Glomerular visceral epithelial cell (primary cell): ENCODE data around the gene MYO5A.
"Not testable (repeated sequence)": the region's sequence is repeated elsewhere in the genome, so short reads cannot be mapped to it uniquely, and the experiment has no call there.

Experiments used
- DNase-seq: peaks from one replicate; pipeline ENCODE4 v3.0.0-alpha.2; 2016; ENCODE audit errors: extremely low spot score

The MYO5A gene

DNA sequence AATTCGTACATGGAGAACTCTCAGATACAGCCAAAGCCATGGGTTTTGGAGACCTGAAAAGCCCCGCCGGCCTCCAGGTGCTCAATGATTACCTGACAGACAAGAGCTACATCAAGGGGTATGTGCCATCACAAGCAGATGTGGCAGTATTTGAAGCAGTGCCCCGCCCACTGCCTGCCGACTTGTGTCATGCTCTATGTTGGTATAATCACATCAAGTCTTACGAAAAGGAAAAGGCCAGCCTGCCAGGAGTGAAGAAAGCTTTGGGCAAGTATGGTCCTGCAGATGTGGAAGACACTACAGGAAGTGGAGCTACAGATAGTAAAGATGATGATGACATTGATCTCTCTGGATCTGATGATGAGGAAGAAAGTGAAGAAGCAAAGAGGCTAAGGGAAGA is 23.5 kb downstream of the MYO5A start:
- no peak for DNase-seq

DNA sequence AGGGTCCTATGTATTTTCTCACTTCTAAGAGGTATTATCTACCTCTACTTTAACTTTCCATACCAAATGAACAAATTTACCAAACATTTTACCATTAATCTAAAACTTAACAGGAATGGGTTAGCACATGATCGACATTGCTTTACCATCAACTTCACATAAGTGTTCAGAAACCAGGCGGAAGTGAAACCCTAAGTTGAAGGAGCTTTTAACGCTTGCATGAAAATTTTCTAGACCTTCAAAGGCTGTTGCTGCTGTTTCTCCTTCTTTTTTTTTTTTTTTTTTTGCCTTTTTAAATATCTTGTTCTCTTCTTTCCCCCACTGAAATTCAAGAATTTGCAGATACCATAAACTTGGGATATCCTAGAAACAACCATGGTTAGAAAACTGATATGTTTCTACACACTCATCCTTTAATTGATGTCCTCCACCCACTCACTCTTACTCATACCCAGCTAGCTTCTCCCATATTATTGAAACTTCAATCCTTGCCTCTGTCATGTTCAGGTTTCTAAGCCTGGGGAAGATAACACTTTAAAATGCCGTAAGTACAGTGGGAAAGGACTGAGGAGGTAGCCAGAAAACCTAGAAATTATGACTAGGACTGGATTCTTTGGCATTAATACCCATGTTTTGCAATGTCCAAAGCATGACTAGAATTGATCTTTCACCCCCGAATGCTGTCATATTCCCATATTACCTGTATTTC is 24.7 kb downstream of the MYO5A start:
- DNase-seq, result no peak

DNA sequence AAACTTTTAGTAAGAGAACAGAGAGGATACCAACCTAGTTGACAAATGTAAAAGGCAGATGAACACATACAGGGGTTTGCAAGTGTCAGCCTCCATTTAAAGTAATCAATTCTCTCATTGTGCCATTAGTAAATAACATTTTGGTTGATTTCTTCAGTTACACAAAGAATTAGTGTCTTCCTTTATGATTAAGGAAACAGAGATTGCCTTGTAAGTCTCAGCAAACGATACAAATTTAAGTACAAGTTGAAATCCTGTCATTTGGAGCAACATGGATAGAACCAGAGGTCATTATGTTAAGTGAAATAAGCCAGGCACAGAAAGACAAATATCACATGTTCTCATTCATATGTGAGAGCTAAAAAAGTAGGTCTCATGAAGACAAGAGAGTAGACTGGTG is 26.1 kb downstream of the MYO5A start:
- no peak for DNase-seq

DNA sequence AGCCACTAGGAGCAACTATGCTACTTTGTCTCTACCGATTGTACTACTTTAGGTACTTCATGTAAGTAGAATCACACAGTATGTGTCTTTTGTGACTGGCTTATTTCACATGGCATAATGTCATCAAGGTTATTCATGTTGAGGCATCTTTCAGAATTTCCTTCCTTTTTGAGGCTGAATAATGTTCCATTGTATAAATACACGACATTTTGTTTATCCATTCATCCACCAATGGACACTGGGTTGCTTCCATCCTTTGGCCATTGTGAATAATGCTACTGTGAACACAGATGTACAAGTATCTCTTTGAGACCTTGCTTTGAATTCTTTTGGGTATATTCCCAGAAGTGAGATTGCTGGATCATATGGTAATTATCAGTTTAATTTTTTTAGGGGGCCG is 29.2 kb downstream of the MYO5A start:
- no peak for DNase-seq

DNA sequence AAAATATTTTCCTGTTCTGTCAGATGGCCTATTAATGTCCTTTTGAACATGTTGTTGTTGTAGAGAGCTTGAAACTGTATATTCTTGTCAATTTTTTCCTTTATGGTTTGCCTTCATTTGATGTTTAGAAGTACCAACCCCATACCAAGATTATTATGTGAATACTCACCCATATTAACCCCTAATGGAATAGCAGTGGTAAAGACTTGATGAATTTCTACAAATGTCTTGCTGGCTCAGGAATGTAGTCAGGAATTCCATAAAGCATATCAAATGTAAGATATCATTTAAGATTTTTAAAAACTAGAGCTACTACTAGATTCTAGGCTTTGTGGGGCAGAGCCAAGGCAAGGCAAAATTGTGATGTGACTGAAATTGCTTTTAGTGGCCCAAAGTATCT is 30.0 kb downstream of the MYO5A start:
- no peak for DNase-seq

DNA sequence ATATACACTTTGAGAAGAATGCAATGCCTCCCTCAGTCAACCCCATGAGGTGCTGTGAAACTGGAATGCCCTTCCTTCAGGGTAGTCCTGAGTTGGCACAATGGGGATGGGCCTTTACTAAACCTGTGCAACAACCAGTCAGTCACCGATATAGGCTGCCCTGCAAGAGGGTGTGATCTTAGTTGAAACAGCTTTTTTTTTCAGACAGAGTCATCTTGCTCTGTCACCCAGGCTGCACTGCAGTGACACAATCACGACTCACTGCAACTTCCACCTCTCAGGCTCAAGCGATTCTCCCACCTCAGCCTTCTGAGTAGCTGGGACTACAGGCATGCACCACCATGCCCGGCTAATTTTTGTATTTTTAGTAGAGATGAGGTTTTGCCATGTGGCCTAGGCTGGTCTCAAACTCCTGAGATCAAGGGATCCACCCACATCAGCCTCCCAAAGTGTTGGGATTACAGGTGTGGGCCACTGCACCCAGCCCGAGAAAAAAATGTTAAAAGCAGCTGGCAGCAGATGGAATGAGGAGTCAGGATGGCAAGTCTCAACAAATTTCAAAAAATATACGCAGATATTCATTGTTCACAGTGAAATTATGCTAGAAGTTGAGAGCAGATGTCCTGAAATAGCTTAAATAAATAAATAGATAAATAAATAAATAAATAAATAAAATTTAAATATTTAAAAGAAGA is 31.8 kb downstream of the MYO5A start:
- DNase-seq, result peak; percentile 62

DNA sequence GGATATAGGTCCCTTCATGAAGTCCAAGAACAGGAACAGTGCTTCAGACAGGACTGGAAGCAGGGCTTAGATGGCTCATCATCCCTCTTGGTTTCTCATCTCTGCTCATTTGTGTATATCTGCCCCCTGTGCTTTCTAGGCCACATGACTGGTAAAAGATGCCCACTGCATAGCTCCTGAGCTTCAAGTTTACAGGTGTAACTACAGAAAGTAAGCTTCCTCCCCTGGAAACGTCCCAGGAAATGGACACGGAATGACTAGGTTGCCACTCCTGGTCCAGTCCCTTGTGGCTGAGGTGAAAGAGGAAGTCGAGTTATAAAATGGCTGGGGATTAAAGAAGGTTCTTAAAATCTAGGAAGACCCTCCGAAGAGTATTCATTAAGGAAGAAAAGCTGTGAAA is 32.5 kb downstream of the MYO5A start:
- DNase-seq, result no peak

DNA sequence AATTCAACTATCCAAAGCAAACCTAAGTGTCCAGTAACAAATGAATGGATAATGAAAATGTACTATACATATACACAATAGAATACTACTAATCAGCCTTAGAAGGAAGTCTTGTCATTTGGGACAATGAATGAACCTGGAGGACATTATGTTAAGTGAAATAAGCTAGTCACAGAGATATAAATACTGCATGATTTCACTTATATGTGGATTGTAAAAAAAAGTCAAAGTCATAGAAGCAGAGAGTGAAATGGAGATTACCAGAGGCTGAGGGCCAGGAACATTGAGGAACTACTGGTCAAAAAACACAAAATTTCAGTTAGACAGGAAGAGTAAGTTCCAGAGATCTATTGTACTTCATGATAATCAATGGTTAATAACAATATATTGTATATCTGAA is 33.6 kb downstream of the MYO5A start:
- no peak for DNase-seq

DNA sequence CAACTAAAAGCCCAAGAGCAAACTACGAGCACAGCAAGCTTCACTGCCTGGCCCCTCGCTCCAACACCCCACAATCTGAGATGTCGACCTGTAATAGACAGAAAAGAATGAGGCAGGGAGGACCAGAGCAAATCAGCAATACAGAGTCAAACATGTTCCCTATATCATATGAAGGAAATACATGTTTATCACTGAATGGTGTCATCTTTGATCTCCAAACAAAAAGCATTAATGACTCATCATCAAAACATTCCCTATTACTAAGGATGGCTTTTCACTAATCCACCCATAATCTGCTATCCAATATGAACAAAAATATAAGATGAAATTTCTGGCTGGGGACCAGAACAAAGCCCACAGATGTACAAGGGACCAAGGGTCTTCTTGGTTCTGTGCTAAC is 34.7 kb downstream of the MYO5A start:
- DNase-seq, result no peak

DNA sequence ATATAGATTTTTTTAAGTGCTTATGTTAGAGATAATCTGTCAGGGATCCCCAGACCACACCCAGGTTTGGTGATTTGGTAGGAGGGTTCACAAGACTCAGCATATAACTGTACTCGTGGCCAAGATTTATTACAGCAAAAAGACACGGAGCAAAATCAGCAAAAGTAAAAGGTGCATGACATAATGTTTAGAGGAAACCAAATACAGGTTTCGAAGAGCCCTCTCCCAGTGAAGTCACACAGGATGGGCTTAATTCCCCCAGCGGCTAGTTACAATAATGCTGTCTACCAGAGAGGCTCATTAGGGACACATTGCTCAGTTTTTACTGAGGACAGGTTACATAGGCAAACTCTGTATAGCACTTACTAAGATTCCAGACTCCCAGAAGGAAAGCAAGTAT is 36.5 kb downstream of the MYO5A start:
- no peak for DNase-seq

DNA sequence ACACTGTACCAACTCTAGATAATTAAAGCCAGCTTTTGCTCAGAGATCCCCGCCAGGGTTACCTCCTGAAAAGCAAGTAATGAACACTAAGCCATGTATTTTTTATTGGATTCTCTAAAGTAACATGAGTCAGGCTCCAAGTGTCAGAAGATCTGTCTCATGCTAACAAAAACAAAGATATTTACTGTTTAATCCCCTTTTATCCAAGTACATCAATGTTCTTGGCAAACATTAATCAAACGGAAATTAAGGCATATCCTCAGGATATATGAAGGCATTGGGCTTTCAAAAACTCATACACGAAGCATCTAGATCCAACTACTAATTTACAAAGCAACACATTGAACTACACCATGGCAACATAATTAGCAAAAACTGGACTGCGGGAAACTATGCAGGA is 37.2 kb downstream of the MYO5A start:
- DNase-seq, result no peak

DNA sequence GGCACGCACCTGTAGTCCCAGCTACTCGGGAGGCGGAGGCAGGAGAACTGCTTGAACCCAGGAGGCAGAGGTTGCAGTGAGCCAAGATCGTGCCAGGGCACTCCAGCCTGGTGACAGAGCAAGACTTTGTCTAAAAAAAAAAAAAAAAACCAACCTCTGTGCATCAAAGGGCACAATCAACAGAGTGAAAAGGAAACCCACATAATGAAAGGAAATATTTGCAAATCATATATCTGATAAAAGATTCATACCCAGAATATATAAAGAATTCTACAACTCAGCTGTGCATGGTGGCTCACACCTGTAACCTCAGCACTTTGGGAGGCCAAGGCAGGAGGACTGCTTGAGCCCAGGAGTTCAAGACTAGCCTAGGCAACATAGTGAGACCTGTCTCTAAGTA is 39.2 kb downstream of the MYO5A start:
- DNase-seq, result not testable (repeated sequence)

DNA sequence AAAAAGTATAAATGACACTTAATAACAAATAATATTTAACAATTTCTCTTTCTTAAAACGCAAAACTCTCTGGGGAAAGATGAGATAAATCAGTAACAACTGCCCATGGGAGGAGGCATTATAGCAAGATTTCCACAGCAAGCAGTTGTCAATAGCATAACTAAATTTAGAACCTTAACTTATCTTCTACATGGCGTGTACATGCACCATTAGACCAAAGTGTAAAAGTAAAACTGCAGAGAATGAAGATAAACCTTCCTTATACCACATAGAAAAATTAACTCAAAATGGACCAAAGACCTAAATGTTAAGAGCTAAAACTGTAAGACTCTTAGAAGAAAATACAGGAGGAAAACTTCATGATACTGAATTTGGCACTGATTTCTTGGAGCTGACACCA is 39.9 kb downstream of the MYO5A start:
- no peak for DNase-seq

DNA sequence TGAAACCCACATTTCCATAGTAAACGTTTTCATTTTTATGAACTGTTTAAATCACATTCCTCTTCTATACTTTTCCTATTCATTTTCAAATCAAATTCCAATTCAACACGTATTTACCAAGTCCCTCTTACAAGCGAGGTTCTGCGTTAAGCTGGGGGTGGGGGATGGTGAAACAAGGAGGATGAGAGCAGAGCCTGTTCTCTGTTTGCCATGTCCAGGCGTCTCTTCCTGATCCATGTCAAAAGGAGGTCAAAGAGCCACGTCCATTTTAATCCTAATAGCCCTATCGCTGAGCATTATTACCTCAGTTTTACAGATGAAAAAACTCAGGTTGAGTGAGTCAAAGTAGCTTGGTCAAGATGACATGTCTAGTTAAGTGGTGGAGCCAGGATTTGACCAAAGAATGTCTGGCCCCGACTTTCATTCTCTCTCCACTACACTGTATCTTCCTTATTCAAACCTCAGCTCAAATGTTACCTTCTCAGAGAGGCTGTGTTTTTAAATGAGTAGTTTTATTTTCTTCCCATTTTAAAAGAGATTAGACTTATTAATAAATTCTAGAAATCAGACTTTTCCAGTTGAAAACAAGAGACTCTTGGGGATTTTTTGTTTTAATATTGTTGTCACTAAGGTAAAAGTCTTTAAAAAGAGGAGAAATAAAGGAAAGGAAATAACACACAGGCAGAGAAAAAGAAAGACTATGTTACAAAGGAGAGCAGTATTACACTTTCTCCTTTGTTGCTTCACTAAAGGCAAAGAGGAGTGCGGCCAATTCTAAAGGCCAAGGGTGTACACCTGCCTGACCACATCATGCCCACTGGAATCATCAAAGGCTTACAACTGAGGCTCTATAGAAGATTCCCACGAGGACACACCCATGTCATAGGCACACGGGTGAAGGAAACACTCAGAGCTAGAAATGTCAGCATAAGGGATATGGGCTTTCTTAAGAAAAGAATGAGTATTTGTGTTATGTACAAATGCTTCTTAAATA is 42.4 kb downstream of the MYO5A start:
- DNase-seq, result no peak

DNA sequence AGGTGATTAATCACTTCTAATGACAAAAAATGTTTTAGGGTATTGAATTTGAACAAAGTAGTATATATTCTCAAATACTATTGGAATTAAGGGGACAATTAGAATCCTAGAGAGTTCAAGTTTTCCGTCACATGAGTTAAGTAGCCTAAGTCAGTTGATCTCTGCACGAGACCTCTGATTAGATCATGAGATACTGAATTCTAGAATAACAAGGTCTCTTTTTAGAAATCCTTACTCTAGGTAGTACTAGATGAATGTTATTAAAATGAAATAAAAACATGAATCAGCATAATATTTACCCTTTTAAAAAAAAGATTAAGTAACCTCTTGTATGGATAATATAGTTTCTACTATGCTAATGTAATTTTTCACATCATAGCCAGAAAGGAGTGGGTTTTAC is 43.4 kb downstream of the MYO5A start:
- DNase-seq, result no peak

DNA sequence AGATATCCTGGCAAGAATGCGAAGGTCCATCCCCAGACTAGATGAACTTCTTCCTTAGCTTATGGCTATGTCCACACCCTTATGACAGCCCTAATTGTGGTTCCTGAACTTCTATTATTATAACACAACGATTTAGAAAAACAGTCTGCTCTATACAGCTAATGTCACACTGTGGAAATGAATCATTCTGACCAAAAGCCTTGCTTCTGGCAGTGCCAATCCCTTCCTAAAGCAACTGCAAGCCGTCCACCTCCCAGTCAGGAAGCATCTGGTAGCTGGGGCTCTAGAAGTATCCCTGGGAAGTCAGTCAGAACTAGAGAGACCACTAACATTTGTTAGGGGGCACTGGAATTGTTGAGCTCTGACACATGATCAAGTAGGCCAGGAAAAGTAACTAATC is 45.0 kb downstream of the MYO5A start:
- DNase-seq, result peak; percentile 58

DNA sequence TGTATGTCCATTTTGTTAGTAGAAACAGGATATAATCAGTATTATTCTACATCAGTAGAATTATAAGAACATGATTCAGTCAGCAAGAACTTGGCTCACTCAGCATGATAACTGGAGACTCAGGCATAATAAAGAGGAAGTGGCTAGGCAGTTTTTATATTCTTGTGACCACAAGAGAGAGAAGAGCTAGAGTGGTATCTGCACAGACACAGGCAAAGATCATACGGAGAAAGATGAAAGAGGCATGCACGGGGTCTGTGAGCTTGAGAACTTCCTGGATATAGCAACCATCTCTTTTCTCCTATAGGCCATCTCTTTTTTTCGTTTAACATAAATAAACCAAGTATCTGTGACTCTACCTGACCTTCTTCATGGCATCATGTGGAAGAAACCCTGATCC is 46.8 kb downstream of the MYO5A start:
- DNase-seq, result peak; percentile 77

DNA sequence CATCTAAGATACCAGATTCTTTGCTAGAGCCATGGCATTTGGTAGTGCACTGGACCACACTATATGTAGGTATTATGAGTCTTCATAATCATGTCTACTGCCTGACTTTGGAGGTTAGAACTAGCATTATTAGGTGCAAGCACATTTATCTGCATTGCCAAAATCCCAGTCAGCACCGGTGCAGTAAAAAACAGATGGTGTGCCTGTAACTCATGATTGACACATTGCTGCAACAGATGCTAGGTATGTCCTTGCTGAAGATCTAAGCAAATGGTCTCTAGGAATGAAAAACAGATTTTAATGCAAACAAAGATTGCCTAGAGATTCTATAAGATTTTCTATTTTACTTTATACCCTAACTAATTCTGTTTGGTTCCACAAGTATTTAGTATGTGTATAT is 47.7 kb downstream of the MYO5A start:
- no peak for DNase-seq

DNA sequence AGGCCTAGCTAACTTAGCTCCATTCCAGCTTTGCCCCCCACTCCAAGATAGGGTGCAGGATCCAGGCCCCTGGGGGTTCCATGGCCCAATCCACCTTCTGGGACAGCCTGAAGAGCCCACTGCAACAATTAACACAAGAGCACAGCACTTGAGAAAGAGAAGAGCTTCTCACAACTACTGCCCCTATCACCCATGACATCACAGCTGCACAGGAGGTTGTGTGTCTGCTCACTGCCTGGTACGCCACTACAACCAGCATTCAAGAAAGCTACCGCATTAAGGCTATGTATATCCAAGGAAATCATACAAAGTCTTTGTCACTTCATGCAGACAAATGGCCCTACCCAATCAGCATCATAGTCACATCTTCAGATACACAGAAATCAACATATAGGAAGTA is 62.0 kb downstream of the MYO5A start:
- no peak for DNase-seq

DNA sequence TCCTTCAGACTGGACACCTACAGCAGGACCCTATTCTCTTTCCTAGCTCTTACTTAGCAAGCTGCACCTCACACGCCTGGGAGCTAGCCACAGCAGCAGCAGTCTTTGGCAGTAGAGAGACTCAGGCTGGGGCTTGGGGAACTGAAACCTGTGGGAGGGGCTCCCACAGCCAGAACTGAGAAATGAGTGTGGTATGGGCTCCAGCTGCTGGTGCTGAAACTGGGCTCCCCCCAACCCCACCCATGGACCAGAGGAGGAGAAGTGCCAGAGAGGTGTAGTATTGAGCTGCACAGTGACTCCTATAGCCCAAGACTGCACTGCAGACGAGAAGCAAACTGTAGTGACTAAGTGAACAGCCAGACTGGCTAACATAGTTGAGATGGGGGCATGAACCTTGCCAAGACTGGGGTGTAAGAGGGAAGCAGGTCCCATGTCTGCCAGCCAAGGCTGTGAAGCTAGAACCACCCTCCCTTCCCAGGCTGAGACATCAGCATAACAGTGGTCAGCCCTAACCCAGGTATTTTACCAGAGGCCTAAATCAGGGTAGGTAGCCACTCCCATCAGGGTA is 62.5 kb downstream of the MYO5A start:
- no peak for DNase-seq

DNA sequence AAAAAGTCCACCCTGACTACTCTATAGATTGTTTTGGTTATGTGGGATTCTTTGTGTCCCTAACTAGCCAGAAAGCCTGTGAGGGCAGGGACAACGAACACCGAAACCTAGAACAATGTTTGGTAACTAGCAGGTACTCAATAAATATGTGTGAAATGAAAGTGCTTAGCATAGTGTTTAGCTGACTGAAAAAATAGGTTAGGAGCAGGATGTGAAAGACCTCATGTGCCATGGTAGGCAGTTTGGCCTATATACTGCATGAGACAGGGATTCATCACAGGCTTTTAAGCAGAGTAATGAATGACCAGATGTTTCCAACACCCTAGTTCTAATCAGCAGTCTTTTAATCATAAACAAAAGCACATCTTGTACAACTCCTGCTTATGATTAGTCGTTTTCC is 64.2 kb downstream of the MYO5A start:
- no peak for DNase-seq

DNA sequence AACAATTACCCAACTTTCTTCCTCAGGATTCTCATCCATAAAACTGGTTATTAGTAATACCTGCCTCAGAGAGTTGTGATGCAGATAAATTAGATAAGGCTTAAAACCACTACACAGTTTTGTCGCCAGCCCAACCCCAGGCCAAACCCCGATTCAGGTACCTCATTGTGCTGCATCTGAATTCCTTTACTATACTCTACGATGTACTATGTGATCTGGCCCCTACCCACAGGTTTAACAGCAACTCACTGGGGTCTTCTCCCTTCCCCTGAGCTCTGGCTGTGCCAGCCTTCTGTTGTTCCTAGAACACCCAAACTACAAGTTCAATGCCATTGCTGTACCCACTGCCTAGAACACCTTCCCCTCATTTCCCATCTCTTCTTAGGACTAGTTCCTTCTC is 64.6 kb downstream of the MYO5A start:
- DNase-seq, result no peak
